Astrocyte (in vitro differentiated cells and primary cell): Measurements from ENCODE around the gene OR5L1. TPM values are rescaled to one million over a fixed set of nuclear protein-coding genes. Genes with fewer than 3 reads are reported as not detected.

Experiments used
- DNase-seq: peaks from one replicate; pipeline ENCODE4 v3.0.0-alpha.2; 2010; ENCODE audit warnings: low read depth
- FAIRE-seq: peaks from 2 replicates; lab custom pipeline; 2011; peaks lifted over from hg19 to GRCh38; lab: Jason Lieb, UNC
- H2AFZ ChIP-seq: 2 replicates; pipeline ENCODE4 v1.6.0; 2012; ENCODE audit warnings: low read depth, low read length, inconsistent platforms
- H3K27ac ChIP-seq: 2 replicates; pipeline ENCODE4 v1.5.1; 2011; ENCODE audit warnings: low read depth, low read length, inconsistent platforms
- H3K27me3 ChIP-seq: 2 replicates; pipeline ENCODE4 v1.6.0; 2011; ENCODE audit warnings: low read length, inconsistent platforms; ENCODE audit not compliant: insufficient read depth
- H3K36me3 ChIP-seq: 2 replicates; pipeline ENCODE4 v1.5.1; 2011; ENCODE audit warnings: low read length, inconsistent platforms; ENCODE audit not compliant: insufficient read depth
- H3K4me1 ChIP-seq: 2 replicates; pipeline ENCODE4 v1.5.1; 2011; ENCODE audit warnings: low read length, inconsistent platforms; ENCODE audit not compliant: insufficient read depth
- H3K4me2 ChIP-seq: 2 replicates; pipeline ENCODE4 v1.6.0; 2012; ENCODE audit warnings: low read length, inconsistent platforms
- H3K4me3 ChIP-seq: 2 replicates; pipeline ENCODE4 v1.5.1; 2011; ENCODE audit warnings: low read depth, mild to moderate bottlenecking, low read length, inconsistent platforms; ENCODE audit not compliant: insufficient read depth
- H3K79me2 ChIP-seq: 2 replicates; pipeline ENCODE4 v1.6.0; 2012; ENCODE audit warnings: mild to moderate bottlenecking, low read length, inconsistent platforms; ENCODE audit not compliant: insufficient read depth
- H3K9ac ChIP-seq: 2 replicates; pipeline ENCODE4 v1.6.0; 2012; ENCODE audit warnings: mild to moderate bottlenecking, low read length, inconsistent platforms
- H3K9me3 ChIP-seq: 2 replicates; pipeline ENCODE4 v1.5.1; 2012; ENCODE audit warnings: low read depth, mild to moderate bottlenecking, low read length, inconsistent platforms; ENCODE audit not compliant: insufficient read depth
- H4K20me1 ChIP-seq: 2 replicates; pipeline ENCODE4 v1.6.0; 2012; ENCODE audit warnings: low read length, inconsistent platforms; ENCODE audit not compliant: insufficient read depth
- H3K27ac Mint-ChIP-seq: one replicate; pipeline ENCODE4 v1.8.0; 2021; ENCODE audit warnings: mild to moderate bottlenecking, mixed read lengths; ENCODE audit not compliant: unreplicated experiment
- H3K27me3 Mint-ChIP-seq: one replicate; pipeline ENCODE4 v1.8.0; 2021; ENCODE audit warnings: low read depth, mixed read lengths; ENCODE audit not compliant: unreplicated experiment
- H3K36me3 Mint-ChIP-seq: one replicate; pipeline ENCODE4 v1.8.0; 2021; ENCODE audit warnings: low read depth, mixed read lengths; ENCODE audit not compliant: unreplicated experiment
- H3K4me1 Mint-ChIP-seq: one replicate; pipeline ENCODE4 v1.8.0; 2021; ENCODE audit warnings: low read depth, mixed read lengths; ENCODE audit not compliant: unreplicated experiment
- H3K4me3 Mint-ChIP-seq: one replicate; pipeline ENCODE4 v1.8.0; 2021; ENCODE audit warnings: mild to moderate bottlenecking, moderate library complexity, mixed read lengths; ENCODE audit not compliant: unreplicated experiment
- H3K9me3 Mint-ChIP-seq: one replicate; pipeline ENCODE4 v1.8.0; 2021; ENCODE audit warnings: mild to moderate bottlenecking, mixed read lengths; ENCODE audit not compliant: unreplicated experiment
- CTCF ChIP-seq: IDR thresholded peaks from 2 replicates; pipeline ENCODE4 v1.5.1; 2011; ENCODE audit warnings: low read depth, mild to moderate bottlenecking, inconsistent platforms, low read length, moderate library complexity; ENCODE audit not compliant: insufficient read depth
- EZH2 ChIP-seq: IDR thresholded peaks from 2 replicates; pipeline ENCODE4 v1.6.1; 2012; ENCODE audit warnings: mild to moderate bottlenecking, low read length, inconsistent platforms; ENCODE audit not compliant: insufficient read depth
- total RNA-seq: library from RNA; stranded (reverse); gene quantifications from 2 replicates; pipeline ENCODE4 v1.2.1, GENCODE V29; 2021

The OR5L1 gene
- total RNA-seq, 1 donor from 2014 or later, result not detected

DNA sequence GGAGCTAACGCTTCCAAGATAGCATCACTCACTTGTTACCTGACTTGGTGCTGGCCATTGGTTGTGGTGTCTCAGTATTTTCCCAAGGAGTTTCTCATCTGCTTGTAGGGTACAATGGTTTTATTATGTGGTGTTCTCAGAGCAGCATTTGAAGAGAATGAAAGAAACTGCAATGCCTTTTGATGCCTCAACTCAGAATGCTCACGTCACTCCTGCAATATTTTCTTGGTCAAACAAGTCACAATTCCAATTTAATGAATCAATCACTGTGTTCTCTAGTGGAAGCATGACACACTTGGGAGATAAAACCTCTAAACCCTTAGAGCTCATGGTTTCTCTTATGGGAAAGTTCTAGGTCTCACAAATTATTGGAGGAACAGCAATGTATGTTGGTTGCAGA lies 17.8 kb upstream of the OR5L1 start:
- H3K4me1 Mint-ChIP-seq, result no peaks in the 10 kb centered on the region
- no peaks in the 10 kb centered on the region for H3K27me3 ChIP-seq
- H3K79me2 ChIP-seq, result no peaks in the 10 kb centered on the region
- H3K4me3 Mint-ChIP-seq, result no peak overlapping the region
- no peaks in the 10 kb centered on the region for H3K4me1 ChIP-seq
- TF ChIP-seq EZH2, result no peak
- TF ChIP-seq CTCF, result no peak
- H3K4me3 ChIP-seq, result no peak overlapping the region
- no peaks in the 10 kb centered on the region for H3K36me3 ChIP-seq
- H2AFZ ChIP-seq, result no peak overlapping the region
- H3K27ac ChIP-seq, result no peak overlapping the region
- H3K9ac ChIP-seq, result no peak overlapping the region
- H3K27me3 Mint-ChIP-seq, result no peaks in the 10 kb centered on the region
- H3K4me2 ChIP-seq, result no peak overlapping the region
- DNase-seq (no peak), FAIRE-seq (no peak)
- no peaks in the 10 kb centered on the region for H3K9me3 ChIP-seq
- H4K20me1 ChIP-seq, result no peaks in the 10 kb centered on the region
- H3K9me3 Mint-ChIP-seq, result no peaks in the 10 kb centered on the region
- no peaks in the 10 kb centered on the region for H3K36me3 Mint-ChIP-seq
- no peak overlapping the region for H3K27ac Mint-ChIP-seq

- no peak within 1 kb of the TSS for H3K4me2 ChIP-seq
- H4K20me1 ChIP-seq, result no peaks in the 10 kb centered on the region
- H3K4me3 ChIP-seq, result no peak within 1 kb of the TSS
- no peaks in the 10 kb centered on the region for H3K4me1 Mint-ChIP-seq
- no peak for TF ChIP-seq CTCF
- no peaks in the 10 kb centered on the region for H3K27me3 ChIP-seq
- H3K9me3 ChIP-seq, result peaks cover 6% of the 10 kb centered on the region
- no peak within 1 kb of the TSS for H2AFZ ChIP-seq
- no peak within 1 kb of the TSS for H3K9ac ChIP-seq
- H3K27ac Mint-ChIP-seq, result no peak within 1 kb of the TSS
- no peaks in the 10 kb centered on the region for H3K79me2 ChIP-seq
- no peaks in the 10 kb centered on the region for H3K9me3 Mint-ChIP-seq
- no peaks in the 10 kb centered on the region for H3K4me1 ChIP-seq
- DNase-seq (no peak), FAIRE-seq (no peak)
- H3K27me3 Mint-ChIP-seq, result no peaks in the 10 kb centered on the region
- no peaks in the 10 kb centered on the region for H3K36me3 ChIP-seq
- no peak within 1 kb of the TSS for H3K27ac ChIP-seq
- no peaks in the 10 kb centered on the region for H3K36me3 Mint-ChIP-seq
- H3K4me3 Mint-ChIP-seq, result no peak within 1 kb of the TSS
Observed at GRCh38 chr11:55795256-55795655, 15.9 kb upstream of the OR5L1 start, which contains the start of gene OR5D14. Gene OR5D14 (plus strand): TSS chr11:55795556. CDS start chr11:55795556, 0 bp downstream.

DNA sequence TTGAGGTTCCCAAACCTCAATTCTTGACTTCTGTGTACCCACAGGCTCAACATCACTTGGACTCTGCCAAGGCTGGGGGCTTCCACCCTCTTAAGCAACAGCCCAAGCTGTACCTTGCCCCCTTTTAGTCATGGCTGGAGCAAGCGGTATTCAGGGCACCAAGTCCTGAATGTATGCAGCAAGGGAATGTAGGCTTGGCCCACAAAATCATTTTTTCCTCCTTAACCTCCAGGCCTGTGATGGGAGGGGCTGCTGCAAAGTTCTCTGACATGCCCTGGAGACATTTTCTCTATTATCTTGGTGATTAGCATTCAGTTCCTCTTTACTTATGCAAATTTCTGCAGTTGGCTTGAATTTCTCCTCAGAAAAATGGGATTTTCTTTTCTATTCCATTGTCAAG lies 4.9 kb upstream of the OR5L1 start:
- H3K9me3 ChIP-seq, result peaks cover 7% of the 10 kb centered on the region
- H3K36me3 ChIP-seq, result no peaks in the 10 kb centered on the region
- no peak overlapping the region for H3K9ac ChIP-seq
- FAIRE-seq, result no peak
- H3K4me2 ChIP-seq, result no peak overlapping the region
- no peak overlapping the region for H2AFZ ChIP-seq
- H3K4me3 Mint-ChIP-seq, result no peak overlapping the region
- TF ChIP-seq EZH2 (no peak), CTCF (no peak)
- no peak overlapping the region for H3K4me3 ChIP-seq
- H3K27ac Mint-ChIP-seq, result no peak overlapping the region
- DNase-seq, result no peak
- H3K27me3 ChIP-seq, result no peaks in the 10 kb centered on the region
- H4K20me1 ChIP-seq, result no peaks in the 10 kb centered on the region
- no peaks in the 10 kb centered on the region for H3K79me2 ChIP-seq
- H3K27ac ChIP-seq, result no peak overlapping the region
- H3K4me1 Mint-ChIP-seq, result no peaks in the 10 kb centered on the region
- no peaks in the 10 kb centered on the region for H3K4me1 ChIP-seq
- no peaks in the 10 kb centered on the region for H3K27me3 Mint-ChIP-seq
- peaks cover 14% of the 10 kb centered on the region for H3K9me3 Mint-ChIP-seq
- no peaks in the 10 kb centered on the region for H3K36me3 Mint-ChIP-seq
